GM18907 (cell line): ENCODE results near the gene RDH11.

Experiments
- ATAC-seq: cut with Tn5 transposase; IDR thresholded peaks from one replicate; pipeline ENCODE4 v1.9.1; 2021; ENCODE audit warnings: mild to moderate bottlenecking, moderate library complexity; ENCODE audit not compliant: unreplicated experiment

Gene RDH11

DNA sequence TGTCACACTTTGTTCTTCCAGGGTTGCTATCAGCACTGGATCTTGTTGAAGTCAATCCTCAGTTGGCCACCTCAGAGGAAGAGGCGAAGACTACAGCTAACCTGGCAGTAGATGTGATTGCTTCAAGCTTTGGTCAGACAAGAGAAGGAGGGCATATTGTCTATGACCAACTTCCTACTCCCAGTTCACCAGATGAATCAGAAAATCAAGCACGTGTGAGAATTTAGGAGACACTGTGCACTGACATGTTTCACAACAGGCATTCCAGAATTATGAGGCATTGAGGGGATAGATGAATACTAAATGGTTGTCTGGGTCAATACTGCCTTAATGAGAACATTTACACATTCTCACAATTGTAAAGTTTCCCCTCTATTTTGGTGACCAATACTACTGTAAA, 44.9 kb downstream of the RDH11 start:
- ATAC-seq = no peak

- no peak for ATAC-seq
Observed at GRCh38 chr14:67650151-67650550, 45.4 kb downstream of the RDH11 start.

- ATAC-seq = no peak
Observed at GRCh38 chr14:67646131-67646530, 49.4 kb downstream of the RDH11 start.

GRCh38 chr14:67645414-67645813, 50.1 kb downstream of the RDH11 start:
- no peak for ATAC-seq

DNA sequence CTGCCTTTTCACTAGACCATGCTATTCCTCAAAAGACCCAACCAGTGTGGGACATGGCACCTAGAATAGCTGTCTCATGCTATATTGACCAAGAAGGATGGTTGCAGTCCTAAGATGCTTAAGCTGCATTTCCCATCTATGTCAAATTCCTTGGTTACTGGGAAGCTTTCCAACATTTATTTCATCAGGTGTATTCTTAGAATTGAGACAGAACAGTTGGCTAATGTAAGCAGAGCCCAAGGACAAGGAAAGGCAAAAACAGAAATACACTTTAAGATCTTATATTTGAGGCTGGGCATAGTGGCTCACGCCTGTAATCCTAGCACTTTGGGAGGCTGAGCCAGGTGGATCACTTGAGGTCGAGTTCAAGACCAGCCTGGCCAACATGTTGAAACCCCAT, 51.1 kb downstream of the RDH11 start:
- no peak for ATAC-seq

- ATAC-seq = no peak
Observed at GRCh38 chr14:67643713-67644112, 51.9 kb downstream of the RDH11 start.

DNA sequence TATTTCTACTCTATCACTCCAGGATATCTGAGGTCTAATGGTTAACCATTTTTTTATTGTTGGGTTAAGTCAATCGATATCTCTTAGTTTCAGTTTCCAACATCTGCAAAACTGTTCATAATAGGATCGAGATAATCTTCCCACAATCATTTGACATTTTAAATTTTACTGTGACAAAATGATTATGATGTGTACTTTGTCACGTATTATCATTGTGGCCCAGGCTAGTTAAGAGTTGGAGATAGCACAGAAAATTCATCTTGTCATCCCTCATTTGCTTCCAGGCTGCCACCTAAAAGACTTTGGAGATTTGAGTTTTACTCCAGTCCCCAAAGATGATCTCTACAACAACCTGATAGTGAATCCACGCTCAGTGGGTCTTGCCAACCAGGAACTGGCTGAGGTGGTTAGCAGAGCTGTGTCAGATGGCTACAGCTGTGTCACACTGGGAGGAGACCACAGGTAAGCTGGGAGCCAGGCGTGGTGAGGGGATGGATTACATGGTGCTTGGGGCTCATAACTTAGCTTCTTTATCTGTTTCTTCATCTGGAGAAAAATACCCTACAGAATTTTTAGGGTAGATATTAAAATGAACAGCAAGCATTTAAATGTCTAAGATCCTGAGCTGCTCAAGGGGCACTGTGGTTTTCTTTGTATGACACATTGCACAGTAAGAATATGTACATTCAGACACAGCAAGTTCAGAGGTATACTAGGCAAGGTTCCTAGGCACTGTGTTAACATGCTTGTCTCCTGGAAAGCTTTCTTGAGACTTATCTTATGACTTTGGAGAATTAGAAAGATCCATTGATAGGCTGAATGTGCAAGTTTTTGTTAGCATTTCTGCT, 53.4 kb downstream of the RDH11 start:
- no peak for ATAC-seq

DNA sequence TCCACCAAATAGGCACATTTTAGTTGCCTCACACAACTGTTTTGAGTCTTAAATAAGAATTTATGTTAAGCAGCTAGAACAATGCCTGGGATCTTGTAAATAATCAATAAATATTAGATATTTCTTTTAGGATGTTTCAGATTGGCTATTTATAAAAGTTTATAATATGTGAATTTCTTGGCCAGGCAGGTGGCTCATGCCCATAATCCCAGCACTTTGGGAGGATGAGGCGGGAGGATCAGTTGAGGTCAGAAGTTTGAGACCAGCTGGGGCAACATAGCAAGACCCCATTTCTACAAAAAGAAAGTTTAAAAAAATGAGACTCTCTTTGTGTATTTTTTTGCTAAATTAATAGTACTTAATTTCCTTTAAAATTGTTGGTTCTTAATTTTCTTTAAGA, 54.1 kb downstream of the RDH11 start:
- ATAC-seq = no peak

DNA sequence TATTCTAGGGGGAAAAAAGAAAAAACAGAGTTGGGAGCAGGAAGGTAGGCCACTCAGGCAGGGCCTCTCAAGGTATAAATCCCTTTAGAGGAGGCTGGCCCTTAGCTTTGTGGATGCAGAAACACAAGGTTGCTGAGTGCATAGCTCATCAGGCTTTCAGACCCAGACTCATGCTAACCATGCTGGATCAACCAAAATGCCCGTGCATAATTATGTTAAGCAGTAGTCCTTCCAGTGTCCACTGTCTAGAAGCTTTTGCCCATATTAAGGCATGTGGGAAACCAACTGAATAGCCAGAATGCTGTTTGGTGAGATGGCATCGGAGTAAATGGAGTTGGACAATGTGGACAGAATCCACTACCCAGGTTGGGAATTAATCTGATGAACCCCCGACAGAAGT, 56.9 kb downstream of the RDH11 start:
- ATAC-seq = no peak

- no peak for ATAC-seq
Observed at GRCh38 chr14:67636361-67636919, 59.1 kb downstream of the RDH11 start.

DNA sequence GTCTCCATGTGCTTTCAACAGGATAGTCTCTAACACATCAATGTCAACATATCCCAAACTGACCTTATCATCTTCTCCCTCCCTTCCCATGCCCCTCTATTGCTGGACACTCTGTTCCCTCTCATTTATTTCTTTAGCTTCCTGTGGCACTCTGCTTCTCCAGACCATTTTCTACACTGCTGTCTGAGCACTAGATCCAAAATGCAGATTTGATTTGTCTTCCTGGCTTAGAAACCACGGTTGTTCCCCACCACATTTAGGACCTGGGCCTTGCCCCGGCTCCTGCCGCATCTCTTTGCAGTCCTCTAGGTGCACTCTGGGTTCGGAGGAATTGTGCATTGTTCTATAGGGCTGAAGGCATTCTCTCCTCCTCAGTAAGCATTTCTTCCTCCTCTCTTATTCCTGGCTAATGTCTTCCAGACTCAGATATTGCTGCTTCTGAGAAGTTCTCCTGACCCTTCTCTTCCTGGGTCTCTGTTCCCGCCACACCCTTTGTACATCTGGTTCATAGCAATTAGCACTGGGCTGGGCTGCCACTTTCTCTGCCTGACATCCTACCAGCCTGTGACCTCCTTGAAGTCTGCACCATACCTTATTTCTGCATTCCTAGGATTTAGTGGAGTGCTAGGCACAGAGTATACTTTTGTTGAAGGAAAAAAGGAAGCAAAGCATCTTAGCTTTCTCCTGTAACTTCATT, 62.0 kb downstream of the RDH11 start:
- no peak for ATAC-seq

DNA sequence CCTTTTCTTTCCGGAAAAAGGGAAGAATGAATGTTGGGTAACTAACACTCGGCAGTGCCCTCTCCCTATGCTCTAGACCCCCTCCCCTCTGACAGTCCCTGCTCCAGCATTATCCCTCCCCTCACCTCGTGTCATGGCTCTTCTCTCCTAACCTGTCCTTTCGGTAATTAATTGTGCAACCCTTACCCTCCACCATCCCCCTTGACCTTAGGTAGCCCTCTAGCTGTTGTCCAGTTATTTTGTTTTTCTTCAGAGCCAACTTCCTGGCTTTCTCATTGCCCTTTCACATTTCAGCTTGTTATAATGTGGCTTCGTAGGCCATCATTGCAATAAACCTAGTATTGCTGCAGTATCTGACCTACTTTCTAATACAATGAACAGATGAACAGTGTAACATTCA, 64.6 kb downstream of the RDH11 start:
- ATAC-seq = no peak

DNA sequence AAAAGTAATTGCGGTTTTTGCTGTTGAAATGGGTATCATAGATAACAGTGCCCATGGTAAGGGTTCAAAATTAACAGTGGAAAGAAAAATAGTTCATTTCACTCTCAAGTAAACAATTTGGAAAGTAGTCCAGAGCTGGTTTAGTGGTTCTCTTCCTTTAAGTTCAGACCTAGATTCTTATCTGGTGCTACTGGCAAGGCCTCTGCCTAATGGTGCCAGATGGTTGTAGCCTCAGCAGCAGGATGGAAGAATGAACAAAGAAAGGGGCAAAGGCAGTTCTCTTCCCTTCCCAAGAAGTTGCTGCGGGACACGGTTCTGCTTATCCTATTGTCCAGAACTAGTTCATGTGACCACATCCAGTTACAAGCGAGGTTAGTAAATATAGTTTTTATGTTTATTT, 65.4 kb downstream of the RDH11 start:
- ATAC-seq = no peak

- ATAC-seq = no peak
Observed at GRCh38 chr14:67627519-67627918, 68.0 kb downstream of the RDH11 start.
